GM19023 (cell line): Measurements from ENCODE around the gene RNASE8.

Source experiments
- ATAC-seq: cut with Tn5 transposase; IDR thresholded peaks from one replicate; pipeline ENCODE4 v1.9.1; 2021; ENCODE audit warnings: mild to moderate bottlenecking, moderate library complexity; ENCODE audit not compliant: unreplicated experiment

Gene RNASE8

GRCh38 chr14:21050597-21050996, 7.0 kb upstream of the RNASE8 start:
- no peak for ATAC-seq

DNA sequence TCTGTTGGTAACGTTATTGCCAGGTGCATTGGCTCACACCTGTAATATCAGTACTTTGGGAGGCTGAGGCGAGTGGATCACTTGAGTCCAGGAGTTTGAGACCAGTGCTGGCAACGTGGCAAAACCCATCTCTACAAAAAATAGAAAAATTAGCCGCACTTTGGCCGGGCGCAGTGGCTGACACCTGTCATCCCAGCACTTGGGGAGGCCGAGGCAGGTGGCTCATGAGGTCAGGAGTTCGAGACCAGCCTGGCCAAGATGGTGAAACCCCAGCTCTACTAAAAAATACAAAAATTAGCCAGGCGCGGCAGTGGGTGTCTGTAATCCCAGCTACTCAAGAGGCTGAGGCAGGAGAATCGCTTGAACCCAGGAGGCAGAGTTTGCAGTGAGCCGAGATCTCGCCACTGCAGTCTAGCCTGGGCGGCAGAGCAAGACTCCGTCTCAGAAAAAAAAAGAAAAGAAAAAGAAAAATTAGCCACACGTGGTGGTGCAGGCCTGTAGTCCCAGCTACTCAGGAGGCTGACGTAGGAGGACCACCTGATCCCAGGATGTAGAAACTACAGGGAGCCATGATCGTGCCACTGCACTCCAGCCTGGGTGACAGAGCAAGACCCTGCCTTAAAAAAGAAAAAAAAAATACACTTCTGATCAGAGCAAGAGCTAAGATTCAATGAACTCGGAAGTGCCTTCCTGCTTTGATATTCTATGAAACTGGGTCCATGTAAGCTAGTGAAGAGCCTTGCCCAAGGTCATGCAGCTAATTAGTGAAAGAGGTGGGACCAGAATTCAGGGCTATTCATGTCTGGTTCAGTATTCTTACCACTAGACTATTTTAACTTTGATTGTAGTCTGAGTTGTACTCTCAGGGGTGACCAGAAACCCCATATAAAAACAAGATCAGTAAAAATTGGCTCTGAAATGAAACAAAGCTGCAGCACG, 4.2 kb upstream of the RNASE8 start:
- ATAC-seq = no peak

DNA sequence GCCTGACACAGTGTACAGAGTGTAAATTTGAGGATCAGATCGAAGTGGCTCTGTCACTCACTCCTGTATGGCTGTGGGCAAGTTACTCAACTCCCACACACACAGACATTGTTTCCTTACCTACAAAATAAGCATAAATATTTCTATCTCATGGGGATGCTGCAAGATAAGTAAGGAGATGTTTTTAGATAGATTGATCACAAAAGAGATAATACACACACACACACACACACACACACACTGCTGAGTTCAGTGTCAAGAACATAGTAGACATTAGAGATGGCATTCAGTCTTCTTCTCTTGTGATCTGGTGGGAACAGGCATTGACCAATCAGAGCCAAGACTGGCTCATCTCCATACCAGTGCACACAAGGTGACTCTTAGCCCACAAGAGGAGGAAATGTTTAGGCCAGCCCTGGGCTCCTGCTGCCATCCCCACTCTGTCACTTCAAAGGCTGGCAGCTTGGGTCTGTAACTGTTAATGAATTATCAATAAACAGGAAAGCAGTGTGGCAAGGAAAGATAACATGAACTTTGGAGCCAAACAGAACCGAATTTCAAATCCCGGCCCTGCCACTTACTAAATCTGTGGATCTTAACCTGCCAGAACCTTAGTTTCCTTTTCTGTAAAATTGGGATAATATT, 3.4 kb upstream of the RNASE8 start:
- ATAC-seq = no peak

DNA sequence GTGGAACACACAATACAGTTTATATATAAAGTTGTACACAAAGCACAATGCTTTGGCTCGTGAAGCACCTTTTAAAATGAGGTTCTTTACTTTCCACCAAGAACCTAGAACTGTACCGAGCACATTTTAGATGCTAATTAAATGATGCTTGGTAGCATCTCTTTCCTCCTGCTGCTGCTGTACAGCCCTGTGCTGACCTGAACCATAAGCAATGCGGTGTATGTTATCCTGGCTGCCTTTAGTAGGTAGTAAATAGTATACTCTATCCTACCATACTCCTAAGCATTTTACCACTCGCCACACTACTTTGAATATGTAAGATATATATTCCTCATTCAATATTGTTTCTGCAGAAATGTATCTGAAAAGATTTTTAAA, 2.9 kb upstream of the RNASE8 start:
- ATAC-seq = no peak

DNA sequence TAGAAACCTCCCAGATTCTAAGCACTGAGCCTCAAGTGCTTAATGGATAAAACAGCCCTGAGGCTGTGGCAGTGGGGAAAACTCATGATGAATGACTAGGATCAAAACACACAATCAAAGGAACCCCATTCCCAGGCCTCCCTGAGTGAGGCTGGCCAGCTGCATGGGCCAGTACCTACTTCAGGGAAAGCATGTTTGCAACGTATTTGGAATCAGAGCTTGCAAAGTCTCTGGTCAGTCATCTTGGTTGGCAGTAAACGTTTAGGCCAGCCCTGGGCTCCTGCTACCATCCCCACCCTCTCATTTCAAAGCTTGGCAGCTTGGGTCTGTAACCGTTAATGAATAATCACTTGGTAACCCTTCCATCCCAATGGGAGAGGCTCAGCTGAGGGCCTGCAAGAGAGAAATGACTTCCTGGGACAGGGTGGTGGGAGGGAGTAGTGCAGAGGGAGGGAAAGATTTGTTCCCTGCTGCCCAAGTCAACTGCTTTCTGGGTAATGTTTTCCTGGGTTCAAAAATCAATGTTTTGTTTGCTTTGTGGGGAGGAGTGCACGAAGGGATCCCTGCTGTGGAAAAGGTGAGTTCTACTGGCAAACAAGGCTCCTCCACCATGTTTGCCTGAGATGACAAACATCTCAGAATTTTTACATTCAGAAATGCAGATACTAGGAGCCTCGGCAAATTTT, 2.0 kb upstream of the RNASE8 start:
- no peak for ATAC-seq

DNA sequence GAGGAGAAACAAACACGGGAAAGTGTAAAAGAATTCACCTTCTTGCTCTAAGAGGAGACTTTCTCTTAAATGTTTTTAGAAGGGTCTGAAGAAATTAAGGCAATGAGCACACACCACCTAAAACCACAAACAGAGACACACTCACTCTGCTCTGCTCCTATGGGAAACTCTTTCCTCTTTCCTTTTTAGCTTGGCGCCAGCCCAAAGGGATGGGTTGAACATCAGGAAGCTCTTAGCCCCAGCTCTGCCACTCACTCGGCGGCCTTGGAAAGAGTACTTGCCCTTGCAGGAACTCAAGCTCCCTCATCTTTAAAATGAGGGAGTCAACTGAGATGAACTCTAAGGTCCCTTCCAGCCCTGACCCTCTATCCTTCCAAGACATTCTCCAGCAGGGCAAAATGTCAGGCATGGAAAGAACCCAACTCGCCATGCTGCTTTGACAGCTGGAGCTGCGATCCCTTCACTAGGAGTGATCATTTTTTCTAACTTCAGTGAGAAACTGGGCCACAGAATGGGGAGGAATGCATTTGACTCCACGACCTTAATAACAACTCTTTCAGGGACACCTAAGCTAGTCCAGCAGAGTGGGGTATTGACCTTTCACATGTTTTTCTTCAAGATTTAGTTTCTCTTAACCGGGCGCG, 980 bp upstream of the RNASE8 start:
- no peak for ATAC-seq

DNA sequence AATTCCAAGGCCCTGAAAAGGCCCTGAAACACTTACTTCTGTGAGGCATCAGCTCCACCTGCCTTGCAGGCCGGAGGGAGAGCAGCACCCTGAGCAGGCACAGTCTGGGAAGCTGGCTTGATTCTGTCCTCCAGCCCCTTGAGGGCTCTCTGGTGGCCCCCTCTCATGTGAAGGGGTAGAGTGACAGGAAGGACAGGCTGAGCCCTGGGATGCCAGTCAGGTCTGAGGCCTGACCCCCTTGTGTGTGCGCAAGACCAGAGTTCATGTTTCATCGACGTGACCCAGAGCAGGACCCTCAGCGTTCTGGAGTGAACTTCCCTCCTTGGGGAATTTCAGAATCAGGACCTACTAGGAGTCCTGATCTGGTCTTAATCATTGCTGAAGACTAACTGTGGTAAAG, 1.3 kb downstream of the RNASE8 start:
- no peak for ATAC-seq

GRCh38 chr14:21059842-21060613, 2.4 kb downstream of the RNASE8 start:
- no peak for ATAC-seq

DNA sequence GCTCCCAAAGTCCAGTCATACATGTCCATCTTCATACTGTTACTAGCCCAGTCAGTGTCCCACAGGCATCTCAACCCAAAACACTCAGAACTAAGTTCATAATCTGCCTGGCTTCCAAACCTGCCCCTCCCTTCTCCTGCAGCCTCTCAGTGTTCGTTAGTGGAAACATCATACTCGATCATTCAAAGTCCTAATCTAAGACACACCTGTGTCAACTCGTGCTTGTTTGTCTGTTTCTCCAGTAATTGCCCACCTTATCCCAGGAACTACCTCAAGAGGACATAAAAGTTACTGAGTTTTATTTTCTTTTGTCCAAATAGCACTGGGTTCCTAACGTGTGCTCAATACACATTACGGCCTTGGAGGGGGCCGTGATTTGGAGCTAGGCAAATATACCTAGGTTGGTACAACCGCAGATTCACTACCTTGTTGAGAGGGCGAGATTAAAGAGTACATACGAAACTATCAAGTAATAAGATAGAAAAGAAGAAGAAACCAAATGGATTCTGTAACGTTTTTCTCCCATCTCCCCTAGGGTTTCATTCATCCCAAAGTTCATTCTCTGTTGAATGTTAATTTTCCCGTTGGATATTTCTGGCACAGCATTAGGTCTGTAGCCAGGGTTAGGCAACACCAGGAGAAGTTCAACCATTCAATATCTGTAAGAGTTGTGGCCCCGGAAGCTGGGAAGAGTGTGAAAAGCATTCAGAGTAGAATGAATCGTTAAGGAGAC, 3.2 kb downstream of the RNASE8 start:
- no peak for ATAC-seq

GRCh38 chr14:21061347-21061668, 3.7 kb downstream of the RNASE8 start:
- no peak for ATAC-seq

DNA sequence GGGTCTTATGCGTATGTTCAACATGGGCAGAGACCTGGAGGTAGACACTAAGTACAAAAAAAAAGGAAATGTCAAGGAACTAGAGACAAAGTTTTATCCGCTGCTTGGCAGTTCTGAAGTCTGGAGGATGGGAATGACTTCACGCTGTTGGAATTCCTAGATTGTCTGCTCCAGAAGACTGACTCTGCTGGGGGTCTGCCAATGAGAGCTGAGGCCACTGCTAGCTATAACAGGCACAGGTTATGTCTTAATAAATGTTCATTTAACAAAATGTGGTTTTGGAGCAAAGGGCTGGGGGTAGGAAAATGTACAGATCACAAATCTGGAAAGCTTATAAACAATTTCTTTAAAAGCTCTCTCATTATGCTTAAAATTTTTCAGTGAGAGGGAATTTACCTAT, 5.9 kb downstream of the RNASE8 start:
- ATAC-seq = no peak

DNA sequence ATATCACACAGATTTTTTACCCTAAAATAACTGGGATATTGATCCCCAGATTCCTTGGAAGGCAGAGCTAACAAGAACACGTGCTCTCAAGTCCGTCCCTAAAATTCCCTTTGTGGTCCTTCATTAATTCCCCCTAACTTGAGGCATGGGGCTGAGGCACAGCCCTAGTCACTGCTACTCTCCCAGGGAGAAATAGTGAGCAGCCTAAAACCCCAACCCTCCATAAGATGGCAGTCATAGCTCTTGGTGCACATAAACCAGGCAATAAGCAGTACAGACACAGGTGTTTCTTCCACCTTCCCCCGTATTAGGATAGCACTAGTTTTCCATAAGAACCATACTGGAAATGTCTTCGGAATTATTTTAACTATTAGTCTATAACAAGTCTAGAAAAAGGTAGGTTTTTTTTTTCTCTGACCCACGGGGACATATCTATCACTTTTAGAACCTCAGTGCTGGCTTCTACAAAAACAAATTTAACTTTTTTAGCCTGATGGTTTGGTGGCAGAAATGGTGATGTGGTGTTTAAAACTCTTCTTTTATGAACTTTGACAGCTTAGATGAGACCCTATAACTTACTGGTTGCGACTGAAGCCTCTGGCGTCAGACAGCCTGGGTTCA, 9.4 kb downstream of the RNASE8 start:
- no peak for ATAC-seq

- no peak for ATAC-seq
Measured at GRCh38 chr14:21068521-21069387, 11.1 kb downstream of the RNASE8 start.

GRCh38 chr14:21069388-21070082, 11.9 kb downstream of the RNASE8 start:
- no peak for ATAC-seq

DNA sequence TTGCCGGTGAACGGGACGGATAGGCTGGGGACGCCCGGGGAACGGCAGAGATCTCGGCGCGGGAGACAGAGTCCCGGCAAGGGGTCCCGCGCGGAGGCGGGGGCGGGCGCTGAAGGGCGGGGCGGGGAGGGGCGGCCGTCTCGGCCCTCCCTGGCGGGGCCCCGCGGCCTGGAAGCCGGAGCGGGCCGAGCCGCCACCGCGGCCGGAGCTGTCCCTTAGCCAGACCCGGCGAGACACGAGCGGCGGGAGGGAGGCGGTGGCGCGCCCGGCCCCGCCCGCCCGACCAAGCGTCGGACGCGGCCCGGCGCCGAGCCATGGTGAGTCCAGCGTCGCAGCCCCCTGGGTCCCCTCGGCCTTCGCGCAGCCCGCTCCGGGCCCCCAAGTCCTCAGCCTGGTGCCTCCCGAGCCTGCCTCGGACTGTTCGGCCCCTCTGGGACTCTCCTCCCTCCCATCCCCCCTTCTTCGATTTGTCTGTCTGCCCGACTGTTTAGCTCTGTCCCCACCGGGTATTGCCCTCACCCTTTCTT, 12.5 kb downstream of the RNASE8 start, which contains the start of gene ARHGEF40:
Gene ARHGEF40 (plus strand): TSS at position 222 of the 527 bp plus-strand sequence. CDS start 93 bp downstream, at position 315.
- peak; percentile 27 for ATAC-seq

GRCh38 chr14:21070610-21071224, 13.1 kb downstream of the RNASE8 start:
- peak; percentile 17 for ATAC-seq
